Colon (tissue), 2 donors: ENCODE results near the gene RYR3.

ENCODE experiments used
- FAIRE-seq: peaks from 2 replicates; lab custom pipeline; 2012; peaks lifted over from hg19 to GRCh38; lab: Jason Lieb, UNC
- donor health status: control.
- donor health status: control.

Gene RYR3

GRCh38 chr15:33649217-33649933 is 338.6 kb downstream of the RYR3 start:
- FAIRE-seq = no peak

DNA sequence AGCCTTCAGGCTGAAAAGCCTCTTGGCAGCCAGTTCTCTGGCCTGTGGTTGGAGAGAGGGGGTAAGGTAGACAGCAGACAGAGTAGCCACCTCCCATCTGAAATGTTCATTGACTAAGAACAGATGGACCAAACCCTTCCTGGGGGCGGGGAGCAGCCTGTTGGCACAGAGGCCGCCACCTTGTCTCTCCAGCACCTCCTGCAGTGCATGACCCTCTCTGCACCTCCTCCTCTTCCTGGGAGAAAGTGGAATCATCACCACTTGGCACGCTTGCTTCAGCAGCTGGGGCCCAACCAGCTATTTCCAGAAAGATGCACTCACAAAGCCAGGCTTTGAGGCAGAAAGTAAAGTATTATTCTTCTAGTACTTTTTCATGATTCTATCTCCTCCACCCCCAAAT is 344.1 kb downstream of the RYR3 start:
- FAIRE-seq = no peak

DNA sequence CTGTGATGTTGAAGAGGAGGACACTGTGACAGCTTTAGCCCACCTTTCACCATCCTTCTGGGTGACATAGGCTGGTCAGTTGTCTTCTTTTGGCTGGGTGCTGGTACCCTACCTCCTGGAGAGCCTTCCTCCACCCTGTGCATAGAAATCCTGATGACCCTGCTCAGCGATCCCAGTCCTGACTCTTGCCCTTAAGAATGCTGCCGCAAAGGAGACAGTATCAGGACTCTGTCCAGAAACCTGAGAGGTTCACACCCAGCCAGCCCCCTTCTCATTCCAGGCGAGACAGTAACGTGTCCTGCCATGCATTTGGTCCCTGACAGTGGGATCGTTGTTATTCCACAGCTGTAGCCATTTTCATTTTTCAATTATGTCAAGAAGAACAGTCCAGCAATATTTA is 344.7 kb downstream of the RYR3 start:
- FAIRE-seq = no peak

- FAIRE-seq = no peak
These were observed 345.4 kb downstream of the RYR3 start for GRCh38 chr15:33656168-33656567.

- FAIRE-seq = no peak
These were observed 349.4 kb downstream of the RYR3 start for GRCh38 chr15:33660151-33660550.

- FAIRE-seq = no peak
These were observed 351.2 kb downstream of the RYR3 start for GRCh38 chr15:33662014-33662413.

- FAIRE-seq = no peak
These were observed 354.2 kb downstream of the RYR3 start for GRCh38 chr15:33664947-33665346.

GRCh38 chr15:33670567-33670966 is 359.8 kb downstream of the RYR3 start:
- FAIRE-seq = no peak

DNA sequence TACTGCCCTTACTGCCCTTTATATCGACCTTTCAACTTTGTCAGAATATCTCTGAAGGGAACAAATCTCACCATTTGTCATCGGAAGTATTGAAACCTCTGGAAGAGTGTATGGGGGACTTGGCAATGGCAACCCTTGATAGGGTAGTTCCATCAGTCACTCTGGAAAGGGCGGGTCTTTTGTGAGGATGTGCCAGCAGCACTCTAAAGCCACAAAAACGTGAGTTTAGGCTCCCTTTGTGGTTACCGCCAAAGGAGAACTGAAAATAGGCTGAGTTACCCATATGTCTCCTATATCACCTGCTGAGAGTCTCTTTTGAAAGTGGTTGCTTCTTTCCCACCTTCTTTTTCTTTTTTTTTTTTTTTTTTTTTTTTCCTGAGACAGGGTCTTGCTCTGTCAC is 360.7 kb downstream of the RYR3 start:
- FAIRE-seq = no peak

DNA sequence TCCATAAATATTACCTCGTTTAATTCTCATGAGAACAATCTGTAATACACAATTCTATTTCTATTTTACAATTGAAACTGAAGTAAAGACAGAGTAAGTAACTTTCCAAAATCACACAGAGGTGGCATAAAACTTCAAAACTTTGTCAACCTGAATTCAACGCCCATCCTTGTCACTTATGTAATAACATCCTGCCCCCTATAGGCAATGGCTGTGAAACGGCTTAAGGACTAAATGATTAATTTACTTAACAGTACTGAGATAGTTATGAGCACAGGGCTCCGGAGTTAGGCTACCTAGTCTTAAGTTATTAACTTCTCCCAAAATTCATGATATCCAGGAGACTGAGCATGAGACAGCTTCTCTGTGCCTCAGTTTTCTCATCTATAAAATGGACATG is 364.5 kb downstream of the RYR3 start:
- no peak for FAIRE-seq

DNA sequence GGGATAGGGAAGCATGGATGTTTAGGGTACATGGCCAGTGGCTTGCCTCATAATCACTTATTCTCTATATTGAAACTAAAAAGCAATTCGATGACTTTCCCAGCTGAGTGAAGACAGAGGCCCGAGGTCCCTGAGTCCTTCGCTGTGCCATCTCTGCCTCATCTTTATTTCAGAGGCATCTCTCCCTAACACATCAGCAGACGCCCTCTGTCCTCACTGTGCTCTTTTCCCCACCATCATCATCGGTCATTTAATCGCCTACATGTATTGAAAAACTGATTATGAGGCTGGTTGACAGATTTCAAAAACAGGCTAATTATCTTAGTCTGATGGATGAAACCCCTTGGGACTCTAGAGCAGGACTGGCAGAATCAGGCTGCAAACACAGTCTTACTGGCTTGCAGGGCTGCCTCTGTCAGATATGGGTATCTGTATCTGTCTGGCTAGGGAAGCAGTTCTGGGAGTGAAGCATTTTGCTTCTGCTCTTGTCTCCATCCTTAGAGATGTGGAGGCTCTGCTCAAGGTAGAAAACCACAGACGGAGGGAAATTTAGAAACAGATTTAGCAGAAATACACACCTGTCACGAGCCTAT is 366.6 kb downstream of the RYR3 start:
- FAIRE-seq = no peak

DNA sequence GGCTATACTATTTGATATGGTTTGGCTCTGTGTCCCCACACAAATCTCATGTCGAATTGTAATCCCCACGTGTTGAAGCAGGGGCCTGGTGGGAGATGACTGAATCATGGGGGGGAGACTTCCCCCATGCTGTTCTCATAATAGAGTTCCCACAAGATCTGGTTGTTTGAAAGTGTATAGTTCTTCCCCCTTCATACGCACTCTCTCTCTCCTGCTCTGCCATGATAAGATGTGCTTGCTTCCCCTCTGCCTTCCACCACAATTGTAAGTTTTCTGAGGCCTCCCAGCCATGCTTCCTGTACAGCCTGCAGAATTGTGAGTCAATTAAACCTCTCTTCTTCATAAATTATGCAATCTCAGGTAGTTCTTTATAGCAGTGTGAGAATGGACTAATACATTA is 367.4 kb downstream of the RYR3 start:
- no peak for FAIRE-seq

- FAIRE-seq = no peak
These were observed 367.8 kb downstream of the RYR3 start for GRCh38 chr15:33678602-33679001.

DNA sequence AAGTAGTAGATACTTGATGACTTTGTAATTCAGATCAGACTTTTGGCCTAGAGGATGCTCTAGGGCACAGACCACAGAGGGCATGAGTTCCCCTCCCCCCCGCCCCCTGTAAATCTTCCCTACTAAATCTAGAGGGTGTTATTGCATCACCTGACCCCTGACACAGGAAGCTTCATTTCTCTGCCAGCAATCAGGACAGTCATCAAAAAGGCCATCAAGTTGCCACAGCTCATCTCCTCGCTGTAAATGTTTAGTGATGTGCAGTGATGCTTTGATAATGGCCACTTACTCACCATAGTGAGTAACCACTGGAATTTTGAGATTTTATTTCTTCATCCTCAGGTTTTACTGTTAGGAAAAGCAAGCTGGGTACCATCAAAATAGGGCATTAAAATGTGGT is 368.3 kb downstream of the RYR3 start:
- FAIRE-seq = no peak

DNA sequence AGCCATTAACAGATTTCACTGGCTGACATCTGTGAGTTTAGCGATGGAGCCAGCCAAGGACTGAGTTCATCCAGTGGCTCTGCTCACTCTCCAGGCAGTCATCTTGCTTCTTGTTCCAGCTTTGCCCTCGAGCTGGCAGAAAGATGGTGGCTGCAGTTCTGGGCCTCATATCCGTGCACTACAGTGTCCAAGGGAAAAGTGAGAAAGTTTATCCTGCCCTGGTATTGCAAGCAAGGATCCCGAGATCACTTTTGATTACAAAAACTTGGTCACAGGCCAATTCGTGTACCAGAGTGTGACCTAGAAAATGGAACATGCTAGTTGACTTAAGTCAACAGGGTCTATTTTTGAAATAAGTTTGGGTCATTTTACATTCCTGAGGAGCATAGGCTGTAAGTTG is 369.6 kb downstream of the RYR3 start:
- FAIRE-seq = no peak

- FAIRE-seq = no peak
These were observed 382.5 kb downstream of the RYR3 start for GRCh38 chr15:33693166-33693800.

- FAIRE-seq = no peak
These were observed 387.4 kb downstream of the RYR3 start for GRCh38 chr15:33698126-33698525.

- FAIRE-seq = no peak
These were observed 388.4 kb downstream of the RYR3 start for GRCh38 chr15:33699145-33699544.

DNA sequence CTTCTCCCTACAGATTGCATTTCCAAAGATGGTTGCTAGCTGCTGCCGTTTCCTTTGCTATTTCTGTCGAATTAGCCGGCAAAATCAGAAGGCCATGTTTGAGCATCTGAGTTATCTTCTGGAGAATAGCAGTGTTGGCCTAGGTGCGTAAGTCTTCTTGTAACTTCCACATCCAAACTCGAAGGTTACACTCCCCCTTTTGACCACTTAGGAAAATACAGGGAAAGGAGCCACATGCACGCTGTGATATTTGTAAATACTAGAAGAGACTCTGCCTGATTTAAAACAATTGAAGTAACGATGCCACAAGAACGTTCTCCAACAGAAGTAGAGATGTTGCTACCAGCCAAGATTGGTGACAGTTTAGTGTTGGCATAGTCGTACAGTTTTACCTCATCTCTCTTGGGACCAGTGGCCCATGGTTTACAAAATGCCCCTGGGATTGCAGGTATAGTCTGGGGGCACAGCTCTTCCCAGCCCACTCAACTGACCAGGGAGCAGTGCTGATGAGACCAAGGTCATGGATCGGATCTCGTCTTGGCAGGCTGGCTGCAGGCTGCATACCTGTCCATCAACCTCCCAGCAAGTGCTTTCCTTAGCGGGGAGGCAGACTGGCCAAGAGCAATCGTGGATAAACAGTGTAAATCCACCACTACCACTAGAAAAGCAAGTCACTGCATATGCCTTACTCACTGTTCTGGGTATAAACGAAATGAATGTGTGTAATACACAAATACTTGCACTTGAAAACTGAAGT is 389.1 kb downstream of the RYR3 start:
- FAIRE-seq = no peak

DNA sequence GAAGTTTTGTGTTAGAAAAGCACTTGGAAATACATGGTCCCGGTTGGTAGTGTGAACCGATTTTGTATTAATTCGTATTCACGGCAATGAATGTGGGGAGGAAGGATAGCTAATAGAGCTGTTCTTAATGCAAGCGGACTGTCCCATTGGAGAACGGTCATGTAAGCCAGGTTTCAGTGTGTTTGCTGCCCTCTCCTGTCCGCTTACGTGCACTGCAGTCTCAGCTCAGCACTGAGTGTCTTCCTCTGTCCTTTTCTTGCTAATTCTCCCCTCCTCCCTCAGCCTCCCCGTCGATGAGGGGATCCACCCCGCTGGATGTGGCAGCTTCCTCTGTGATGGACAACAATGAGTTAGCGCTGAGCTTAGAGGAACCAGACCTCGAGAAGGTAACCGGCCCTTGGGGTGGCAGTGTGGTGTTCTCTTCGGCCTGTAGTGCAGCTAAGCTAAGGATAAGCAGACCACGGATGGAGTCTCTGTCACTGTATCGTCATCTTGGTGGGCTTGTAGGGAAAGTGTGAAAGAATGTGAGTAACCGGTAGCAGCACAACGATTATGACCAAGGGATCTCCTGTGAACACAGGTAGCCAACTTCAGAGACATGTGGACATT is 390.0 kb downstream of the RYR3 start:
- FAIRE-seq = no peak

DNA sequence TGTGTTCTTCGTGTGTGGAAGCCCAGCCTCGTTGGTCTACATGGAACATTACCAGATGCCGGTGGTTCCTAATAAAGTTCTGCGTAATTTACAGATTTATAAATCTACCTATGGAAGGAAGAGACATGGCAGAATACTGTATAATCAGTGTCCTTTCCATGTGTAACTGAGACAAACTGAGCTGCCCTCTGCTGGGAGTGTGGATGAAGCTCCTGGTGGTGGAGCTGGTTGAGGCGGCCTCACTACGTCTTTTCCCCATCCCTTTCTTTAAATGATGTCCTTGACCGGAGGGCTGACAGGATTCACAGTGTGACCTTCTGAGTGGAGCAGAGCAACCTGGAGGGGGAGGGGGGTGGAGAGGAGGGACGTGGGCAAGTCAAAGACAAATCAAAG is 390.5 kb downstream of the RYR3 start:
- FAIRE-seq = no peak

DNA sequence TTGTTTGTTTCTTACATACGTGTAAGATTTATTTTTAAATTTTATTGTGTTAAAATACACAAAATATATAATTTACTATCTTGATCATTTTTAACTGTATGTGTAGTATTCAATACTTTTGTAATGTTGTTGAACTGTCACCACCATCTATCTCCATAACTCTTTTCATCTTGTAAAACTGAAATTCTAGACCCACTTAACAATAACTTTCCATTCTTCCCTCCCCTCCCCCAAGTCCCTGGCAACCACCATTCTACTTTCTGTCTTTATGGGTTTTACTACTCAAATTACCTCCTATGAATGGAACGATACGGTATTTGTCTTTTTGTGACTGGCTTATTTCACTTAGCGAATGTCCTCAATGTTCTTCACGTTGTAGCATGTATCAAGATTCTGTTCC is 395.4 kb downstream of the RYR3 start:
- no peak for FAIRE-seq

DNA sequence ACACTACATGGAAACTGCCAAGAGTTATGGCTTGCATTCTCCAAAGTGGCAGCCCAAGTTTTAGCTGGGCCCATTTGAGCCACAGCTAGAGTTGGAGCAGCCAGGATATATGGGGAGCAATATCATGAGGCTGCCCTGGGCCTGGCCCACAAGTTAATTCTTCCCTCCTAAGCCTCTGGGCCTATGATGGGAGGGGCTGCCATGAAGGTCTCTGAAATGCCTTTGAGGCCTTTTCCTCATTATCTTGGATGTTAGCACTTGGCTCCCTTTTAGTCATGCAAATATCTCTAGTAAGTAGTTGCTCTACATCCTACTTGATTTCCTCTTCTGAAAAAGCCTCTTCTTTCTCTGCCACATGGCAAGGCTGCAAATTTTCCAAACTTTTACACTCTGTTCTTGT is 400.0 kb downstream of the RYR3 start:
- FAIRE-seq = no peak
